GM23248 (cell line): ENCODE results near the gene ARRB1. TPM values are rescaled to one million over a fixed set of nuclear protein-coding genes. Genes with fewer than 3 reads are reported as not detected.

Experiments used
- DNase-seq: peaks from one replicate; pipeline ENCODE4 v3.0.0-alpha.2; 2015
- H2AFZ ChIP-seq: fragments of 200-600 bp; sonication (generic); 2 replicates; pipeline ENCODE4 v1.6.1; 2016; ENCODE audit warnings: antibody characterized with exemption
- H3F3A ChIP-seq: fragments of 200-600 bp; sonication (generic); 2 replicates; pipeline ENCODE4 v1.6.1; 2016; ENCODE audit warnings: mild to moderate bottlenecking, antibody characterized with exemption, mixed run types; ENCODE audit not compliant: insufficient read depth
- H3K27ac ChIP-seq: fragments of 200-600 bp; sonication (generic); 2 replicates; pipeline ENCODE4 v1.5.1; 2016; ENCODE audit warnings: mild to moderate bottlenecking
- H3K27me3 ChIP-seq: fragments of 200-600 bp; sonication (generic); replicated peaks from 2 replicates; pipeline ENCODE4 v1.6.1; 2016; ENCODE audit warnings: mild to moderate bottlenecking; ENCODE audit not compliant: insufficient read depth
- H3K36me3 ChIP-seq: fragments of 200-600 bp; sonication (generic); 2 replicates; pipeline ENCODE4 v1.6.1; 2016; ENCODE audit warnings: low read depth, mild to moderate bottlenecking
- H3K4me1 ChIP-seq: fragments of 200-600 bp; sonication (generic); 2 replicates; pipeline ENCODE4 v1.6.1; 2016; ENCODE audit warnings: mild to moderate bottlenecking; ENCODE audit not compliant: insufficient read depth
- H3K4me2 ChIP-seq: fragments of 200-600 bp; sonication (generic); one replicate; pipeline ENCODE4 v1.6.1; 2016; ENCODE audit warnings: mild to moderate bottlenecking; ENCODE audit not compliant: unreplicated experiment
- H3K4me3 ChIP-seq: fragments of 200-600 bp; sonication (generic); 2 replicates; pipeline ENCODE4 v1.5.1; 2016; ENCODE audit warnings: mild to moderate bottlenecking
- H3K79me2 ChIP-seq: fragments of 200-600 bp; sonication (generic); 2 replicates; pipeline ENCODE4 v1.6.1; 2016; ENCODE audit warnings: mild to moderate bottlenecking; ENCODE audit not compliant: insufficient read depth
- H3K9ac ChIP-seq: fragments of 200-600 bp; sonication (generic); 2 replicates; pipeline ENCODE4 v1.6.1; 2016; ENCODE audit warnings: mild to moderate bottlenecking
- H3K9me2 ChIP-seq: fragments of 200-600 bp; sonication (generic); 2 replicates; pipeline ENCODE4 v1.6.1; 2016; ENCODE audit warnings: mixed run types, mild to moderate bottlenecking, moderate library complexity; ENCODE audit not compliant: insufficient read depth
- H3K9me3 ChIP-seq: fragments of 200-600 bp; sonication (generic); one replicate; pipeline ENCODE4 v1.6.1; 2017; ENCODE audit warnings: low read depth
- H4K20me1 ChIP-seq: fragments of 200-600 bp; sonication (generic); 2 replicates; pipeline ENCODE4 v1.6.0; 2016; ENCODE audit not compliant: insufficient read depth
- EZH2 ChIP-seq: fragments of 200-600 bp; sonication (generic); IDR thresholded peaks from 2 replicates; pipeline ENCODE4 v1.6.1; 2018; ENCODE audit warnings: antibody characterized with exemption, mild to moderate bottlenecking; ENCODE audit not compliant: insufficient read depth, poor library complexity, severe bottlenecking
- EZH2phosphoT487 ChIP-seq: fragments of 200-600 bp; sonication (generic); IDR thresholded peaks from 2 replicates; pipeline ENCODE4 v1.6.1; 2018; ENCODE audit warnings: antibody characterized with exemption, moderate library complexity, mild to moderate bottlenecking, low read depth; ENCODE audit not compliant: insufficient read depth
- WGBS, 2 experiments: methylation state at CpG; one replicate each; pipeline ENCODE4 v1.1.6; 2015 to 2017; ENCODE audit warnings: low lambda C conversion rate in 2 of 2, low coverage in 1 of 2; ENCODE audit errors: missing lambda C conversion rate in 2 of 2; 5-methylcytosine and 5-hydroxymethylcytosine counted together
- in situ Hi-C: fragments of 300-500 bp; cut with MboI; formaldehyde crosslinking; loops from 2 replicates; pipeline ENCODE4 v1.15.0; 2020
- polyA plus RNA-seq: library from polyadenylated mRNA; unstranded; fragments of >200 nt; fragmentation: Nextera tagmentation; extraction: Ambion mirVana; gene quantifications from 2 replicates; pipeline ENCODE4 v1.2.1, GENCODE V29; 2016
- total RNA-seq: library from RNA; depleted of rRNA; stranded (reverse); fragments of >200 nt; shearing (Covaris generic); gene quantifications from 2 replicates; pipeline ENCODE4 v1.2.3, GENCODE V29; 2014

The ARRB1 gene
- total and polyA plus RNA-seq, 2 experiments from 2014 or later = 2.0 to 3.1 TPM

DNA sequence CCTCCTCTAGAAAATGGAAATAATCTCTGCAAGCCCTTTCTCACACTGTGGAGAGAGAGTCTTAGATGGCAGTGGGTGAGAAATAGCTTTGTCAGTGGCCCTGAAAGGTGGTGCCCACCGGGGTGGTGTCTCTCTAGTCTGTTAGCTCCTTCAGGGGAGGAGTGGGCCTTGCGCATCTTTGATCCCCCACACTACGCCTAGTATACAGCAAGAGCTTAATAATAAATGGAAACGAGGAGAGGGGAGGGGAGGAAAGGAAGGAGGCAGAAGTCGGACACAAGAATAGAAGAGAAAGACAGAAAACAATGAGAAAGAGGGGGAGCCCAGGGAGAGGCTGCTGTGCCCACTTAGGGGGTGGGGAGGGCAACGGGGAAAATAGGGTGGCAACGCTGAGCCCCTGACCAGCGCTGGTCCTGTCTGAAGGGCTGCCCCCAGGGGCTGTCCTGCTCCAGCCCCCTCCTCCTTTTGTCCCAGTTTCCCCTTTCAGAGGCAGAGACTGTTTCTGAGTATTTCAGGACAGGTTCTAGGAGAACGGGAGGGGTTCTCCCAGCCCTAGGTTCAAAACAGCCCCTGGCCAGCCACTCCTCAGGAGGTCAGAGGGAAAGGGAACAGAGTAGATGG lies 1.2 kb downstream of the ARRB1 start:
- no peak overlapping the region for H3K27ac ChIP-seq
- H2AFZ ChIP-seq = no peak overlapping the region
- no peaks in the 10 kb centered on the region for H4K20me1 ChIP-seq
- no peaks in the 10 kb centered on the region for H3K9me3 ChIP-seq
- no peaks in the 10 kb centered on the region for H3K79me2 ChIP-seq
- no peak for DNase-seq
- no peaks in the 10 kb centered on the region for H3K27me3 ChIP-seq
- no peaks in the 10 kb centered on the region for H3K36me3 ChIP-seq
- in situ Hi-C loops = no loop called here
- H3K9me2 ChIP-seq = no peaks in the 10 kb centered on the region
- H3F3A ChIP-seq = peaks cover 49% of the 10 kb centered on the region
- H3K4me2 ChIP-seq = peak overlapping the region; percentile 72
- H3K4me3 ChIP-seq = no peak overlapping the region
- H3K9ac ChIP-seq = no peak overlapping the region
- no peak for TF ChIP-seq EZH2
- TF ChIP-seq EZH2phosphoT487 = no peak
- 59 to 72% methylated on average over 9 of the region's 9 CpGs for WGBS, 2 experiments
- peaks cover 17% of the 10 kb centered on the region for H3K4me1 ChIP-seq

GRCh38 chr11:75349521-75350116 lies 1.8 kb downstream of the ARRB1 start:
- no peak for DNase-seq
- no peak overlapping the region for H3K4me2 ChIP-seq
- no peaks in the 10 kb centered on the region for H3K27me3 ChIP-seq
- peaks cover 49% of the 10 kb centered on the region for H3F3A ChIP-seq
- H3K36me3 ChIP-seq = no peaks in the 10 kb centered on the region
- no peaks in the 10 kb centered on the region for H3K79me2 ChIP-seq
- no peak overlapping the region for H3K27ac ChIP-seq
- peaks cover 17% of the 10 kb centered on the region for H3K4me1 ChIP-seq
- H3K4me3 ChIP-seq = no peak overlapping the region
- in situ Hi-C loops = no loop called here
- 92 to 93% methylated on average over 4 of the region's 4 CpGs for WGBS, 2 experiments
- no peaks in the 10 kb centered on the region for H3K9me3 ChIP-seq
- H3K9ac ChIP-seq = no peak overlapping the region
- H3K9me2 ChIP-seq = no peaks in the 10 kb centered on the region
- no peaks in the 10 kb centered on the region for H4K20me1 ChIP-seq
- no peak overlapping the region for H2AFZ ChIP-seq
- TF ChIP-seq EZH2 (no peak), EZH2phosphoT487 (no peak)

DNA sequence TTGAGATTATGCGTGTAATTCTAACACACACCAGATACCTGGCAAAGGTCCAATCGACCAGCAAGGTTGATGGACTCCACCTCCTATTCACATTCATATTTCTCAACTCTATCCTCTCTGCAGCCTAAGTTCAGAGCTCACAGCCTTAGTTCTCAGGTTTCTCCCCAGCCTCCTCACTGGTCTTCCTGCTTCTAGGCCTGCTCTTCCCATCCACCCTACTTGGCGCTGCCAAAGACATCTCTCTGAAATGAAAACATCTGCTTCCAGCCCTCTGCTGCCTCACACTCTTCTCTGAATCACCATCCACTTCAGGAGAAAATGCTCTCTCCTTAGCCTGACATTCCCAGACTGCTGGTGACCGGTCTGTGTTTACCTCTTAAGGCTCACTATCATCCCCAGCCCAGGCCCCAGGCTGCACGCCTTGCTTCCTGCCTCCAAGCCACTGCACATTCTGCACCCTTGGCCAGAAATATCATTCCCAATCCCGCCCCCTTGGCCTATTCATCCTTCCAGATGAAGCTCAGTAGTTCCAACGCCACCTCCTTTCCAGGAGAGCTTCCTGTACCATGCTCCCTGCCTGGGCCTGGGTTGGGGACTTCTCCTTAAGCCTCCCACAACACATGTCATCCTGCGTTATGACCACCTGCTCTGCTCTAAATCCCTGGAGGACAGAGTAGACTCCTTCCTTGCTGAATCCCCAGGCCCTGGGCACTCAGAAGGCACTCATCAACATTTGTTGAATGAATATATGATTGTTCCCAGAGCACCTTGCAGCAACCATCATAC lies 3.5 kb downstream of the ARRB1 start:
- 0 out of 2 replicates have a peak overlapping the region, but pooled peaks have one; percentile 16 for H3K9ac ChIP-seq
- no peak overlapping the region for H3K4me3 ChIP-seq

GRCh38 chr11:75346912-75347647 lies 4.4 kb downstream of the ARRB1 start:
- 53 to 60% methylated on average over 11 of the region's 11 CpGs for WGBS, 2 experiments
- peak overlapping the region; percentile 15 for H3K4me2 ChIP-seq

More for the DNA sequence above, 3.5 kb downstream of the ARRB1 start:
- no peaks in the 10 kb centered on the region for H4K20me1 ChIP-seq
- no peaks in the 10 kb centered on the region for H3K27me3 ChIP-seq
- peak; percentile 94 for DNase-seq
- 7 to 8% methylated on average over 8 of the region's 8 CpGs for WGBS, 2 experiments
- no peaks in the 10 kb centered on the region for H3K9me2 ChIP-seq
- H3K4me2 ChIP-seq = peak overlapping the region; percentile 44
- H3K27ac ChIP-seq = peak overlapping the region; percentile 62
- H3K36me3 ChIP-seq = no peaks in the 10 kb centered on the region
- in situ Hi-C loops = no loop called here
- no peaks in the 10 kb centered on the region for H3K79me2 ChIP-seq
- H3K4me1 ChIP-seq = peaks cover 17% of the 10 kb centered on the region
- H3K9me3 ChIP-seq = no peaks in the 10 kb centered on the region
- no peak for TF ChIP-seq EZH2
- no peak for TF ChIP-seq EZH2phosphoT487
- H2AFZ ChIP-seq = no peak overlapping the region
- peaks cover 49% of the 10 kb centered on the region for H3F3A ChIP-seq

More at GRCh38 chr11:75346912-75347647, 4.4 kb downstream of the ARRB1 start:
- Histone ChIP-seq H3K9me3 (no peaks in the 10 kb centered on the region), H3K36me3 (no peaks in the 10 kb centered on the region), H3K4me3 (no peak overlapping the region), H2AFZ (no peak overlapping the region), H3F3A (peaks cover 43% of the 10 kb centered on the region), H4K20me1 (no peaks in the 10 kb centered on the region), H3K27ac (peak overlapping the region; percentile 62), H3K9me2 (no peaks in the 10 kb centered on the region), H3K9ac (no peak overlapping the region), H3K4me1 (peaks cover 17% of the 10 kb centered on the region), H3K79me2 (no peaks in the 10 kb centered on the region), H3K27me3 (no peaks in the 10 kb centered on the region)
- TF ChIP-seq EZH2 = no peak
- no peak for TF ChIP-seq EZH2phosphoT487
- in situ Hi-C loops = no loop called here
- DNase-seq = peak; percentile 63
